OCI-LY3 (cell line): Measurements from ENCODE around the gene C1orf21.

Experiments
- CTCF ChIP-seq: fragments of 200-600, 300-600 bp; sonication (generic); IDR thresholded peaks from 2 replicates; pipeline ENCODE4 v1.5.1; 2014; ENCODE audit warnings: antibody characterized with exemption, low read length, low read depth
- EZH2phosphoT487 ChIP-seq: fragments of 200-600 bp; shearing (Covaris generic); IDR thresholded peaks from 2 replicates; pipeline ENCODE4 v1.6.1; 2018; ENCODE audit warnings: antibody characterized with exemption, mixed run types, low read depth

GRCh38 chr1:184447651-184448185, 60.9 kb downstream of the C1orf21 start:
- TF ChIP-seq CTCF (no peak), EZH2phosphoT487 (no peak)
